ENCODE data around the gene CLEC3B.

CLEC3B gene

GRCh38 chr3:44987332-44987731 is 38.8 kb upstream of the CLEC3B start:
- no peak for TF ChIP-seq CTCF (IDR thresholded peaks at IDR 0.05; ENCODE audit: low read depth, low read length, poor library complexity, severe bottlenecking)
- H3K36me3 ChIP-seq (ENCODE audit: control insufficient read depth, low read length): peaks cover 65% of the 10 kb centered on the region
- no peaks in the 10 kb centered on the region for H3K9me2 ChIP-seq (replicated peaks; ENCODE audit: control insufficient read depth, low read length)
- H3F3A ChIP-seq (ENCODE audit: control insufficient read depth, insufficient read depth): 0 out of 2 replicates have a peak, but pooled peaks cover 2% of the 10 kb centered on the region
- H3K4me2 ChIP-seq (ENCODE audit: low read length): no peak overlapping the region
- H3K27me3 ChIP-seq (ENCODE audit: control insufficient read depth, low read length): no peaks in the 10 kb centered on the region
- H4K20me1 ChIP-seq (ENCODE audit: control insufficient read depth, insufficient read depth, low read depth, low read length): peaks cover 10% of the 10 kb centered on the region; the same call in 1 of the 2 replicates
- H3K4me1 ChIP-seq (ENCODE audit: control insufficient read depth, low read length): no peaks in the 10 kb centered on the region
- no peak overlapping the region for H3K27ac ChIP-seq (ENCODE audit: low read depth, low read length)
- H3K4me3 ChIP-seq (ENCODE audit: low read length): no peak overlapping the region
- peaks cover 80% of the 10 kb centered on the region for H3K79me2 ChIP-seq (ENCODE audit: control insufficient read depth, low read length)
- no peaks in the 10 kb centered on the region for H3K9me3 ChIP-seq (ENCODE audit: control insufficient read depth, insufficient read depth, low read length)

DNA sequence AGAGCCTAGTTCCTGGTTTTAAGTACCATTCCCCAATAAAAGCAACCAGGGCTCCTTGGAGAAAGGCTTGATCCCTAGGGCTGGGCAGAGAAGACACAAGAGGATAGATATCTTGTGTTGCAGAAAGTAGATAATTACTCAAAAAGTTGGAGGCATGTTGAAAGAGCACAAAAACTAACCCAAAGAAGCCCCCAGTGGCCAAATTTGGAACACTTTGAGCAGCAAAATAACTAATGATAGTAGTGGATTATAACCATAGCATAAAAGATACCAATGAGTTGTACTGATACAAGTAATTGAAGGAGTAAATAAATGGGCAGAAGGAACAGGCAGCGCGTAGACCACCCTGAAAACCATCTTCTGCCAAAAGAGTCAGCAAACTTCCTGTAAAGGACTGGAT is 38.0 kb upstream of the CLEC3B start:
- 0 out of 2 replicates have a peak, but pooled peaks cover 2% of the 10 kb centered on the region for H3F3A ChIP-seq (ENCODE audit: control insufficient read depth, insufficient read depth)
- no peaks in the 10 kb centered on the region for H3K9me3 ChIP-seq (ENCODE audit: control insufficient read depth, insufficient read depth, low read length)
- H3K27ac ChIP-seq (ENCODE audit: low read depth, low read length): no peak overlapping the region
- H3K27me3 ChIP-seq (ENCODE audit: control insufficient read depth, low read length): no peaks in the 10 kb centered on the region
- H3K4me1 ChIP-seq (ENCODE audit: control insufficient read depth, low read length): no peaks in the 10 kb centered on the region
- H3K79me2 ChIP-seq (ENCODE audit: control insufficient read depth, low read length): peaks cover 80% of the 10 kb centered on the region
- peaks cover 65% of the 10 kb centered on the region for H3K36me3 ChIP-seq (ENCODE audit: control insufficient read depth, low read length)
- H3K9me2 ChIP-seq (replicated peaks; ENCODE audit: control insufficient read depth, low read length): no peaks in the 10 kb centered on the region
- TF ChIP-seq EZH2phosphoT487 (IDR thresholded peaks at IDR 0.05; ENCODE audit: borderline replicate concordance, low read length) (no peak), CTCF (IDR thresholded peaks at IDR 0.05; ENCODE audit: low read depth, low read length, poor library complexity, severe bottlenecking) (peak; percentile 62)
- H3K4me2 ChIP-seq (ENCODE audit: low read length): no peak overlapping the region
- H3K4me3 ChIP-seq (ENCODE audit: low read length): no peak overlapping the region
- H4K20me1 ChIP-seq (ENCODE audit: control insufficient read depth, insufficient read depth, low read depth, low read length): peaks cover 4% of the 10 kb centered on the region; the same call in 1 of the 2 replicates

DNA sequence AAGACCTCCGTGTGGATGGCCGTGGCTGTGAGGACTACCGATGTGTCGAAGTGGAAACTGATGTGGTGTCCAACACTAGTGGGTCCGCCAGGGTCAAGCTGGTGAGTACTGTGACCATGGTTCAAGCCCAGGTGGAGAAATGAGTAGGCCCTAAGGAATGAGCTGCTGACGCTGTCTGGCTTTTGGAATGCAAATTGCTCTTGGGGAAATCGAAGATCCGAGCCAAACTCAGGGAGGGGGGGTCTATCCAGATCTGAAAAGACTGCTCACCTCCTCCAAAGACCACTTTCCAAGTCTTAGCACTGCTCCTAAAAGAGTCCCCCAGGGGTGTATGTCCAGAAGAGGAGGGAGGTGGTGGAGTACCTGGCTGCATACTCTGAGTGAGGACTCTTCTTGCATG is 37.0 kb upstream of the CLEC3B start:
- TF ChIP-seq EZH2phosphoT487 (IDR thresholded peaks at IDR 0.05; ENCODE audit: borderline replicate concordance, low read length) (no peak), CTCF (IDR thresholded peaks at IDR 0.05; ENCODE audit: low read depth, low read length, poor library complexity, severe bottlenecking) (no peak)
- Histone ChIP-seq H4K20me1 (ENCODE audit: control insufficient read depth, insufficient read depth, low read depth, low read length) (peaks cover 3% of the 10 kb centered on the region; the same call in 1 of the 2 replicates), H3K4me2 (ENCODE audit: low read length) (no peak overlapping the region), H3K36me3 (ENCODE audit: control insufficient read depth, low read length) (peaks cover 65% of the 10 kb centered on the region), H3F3A (ENCODE audit: control insufficient read depth, insufficient read depth) (0 out of 2 replicates have a peak, but pooled peaks cover 2% of the 10 kb centered on the region), H3K27ac (ENCODE audit: low read depth, low read length) (no peak overlapping the region), H3K9me2 (replicated peaks; ENCODE audit: control insufficient read depth, low read length) (no peaks in the 10 kb centered on the region), H3K79me2 (ENCODE audit: control insufficient read depth, low read length) (peaks cover 72% of the 10 kb centered on the region), H3K9me3 (ENCODE audit: control insufficient read depth, insufficient read depth, low read length) (no peaks in the 10 kb centered on the region), H3K27me3 (ENCODE audit: control insufficient read depth, low read length) (no peaks in the 10 kb centered on the region), H3K4me1 (ENCODE audit: control insufficient read depth, low read length) (no peaks in the 10 kb centered on the region), H3K4me3 (ENCODE audit: low read length) (no peak overlapping the region)
